GM21526 (cell line): ENCODE results near the gene RBM8A.
A peak's percentile ranks its signal among the peaks of the same experiment; 100 is the strongest.

ENCODE experiments used
- ATAC-seq: cut with Tn5 transposase; IDR thresholded peaks from one replicate; pipeline ENCODE4 v1.9.1; 2021; ENCODE audit warnings: moderate library complexity; ENCODE audit not compliant: unreplicated experiment, low FRiP score

The RBM8A gene

GRCh38 chr1:145885738-145886287 lies 41.5 kb downstream of the RBM8A start, which contains the start of gene ANKRD35:
Gene ANKRD35, minus strand, starts transcription at chr1:145885866. Its CDS starts 108 bp downstream, at chr1:145885758.
- peak; percentile 94 for ATAC-seq

GRCh38 chr1:145884675-145885074 lies 42.6 kb downstream of the RBM8A start:
- ATAC-seq, result no peak

- no peak for ATAC-seq
Measured at GRCh38 chr1:145879775-145880174, 47.5 kb downstream of the RBM8A start.

GRCh38 chr1:145878724-145879123 lies 48.6 kb downstream of the RBM8A start:
- ATAC-seq, result no peak

GRCh38 chr1:145877923-145878486 lies 49.3 kb downstream of the RBM8A start:
- ATAC-seq, result no peak

- no peak for ATAC-seq
Measured at GRCh38 chr1:145874646-145875045, 52.6 kb downstream of the RBM8A start.

- no peak for ATAC-seq
Measured at GRCh38 chr1:145871994-145872924, 55.0 kb downstream of the RBM8A start.
